ENCODE measurements around the gene GRK4. TPM values are rescaled to one million over a fixed set of nuclear protein-coding genes. Genes with fewer than 3 reads are reported as not detected.

The GRK4 gene
- polyA plus RNA-seq, 1 experiment: 3.7 TPM

- no peaks in the 10 kb centered on the region for H3K27me3 ChIP-seq (ENCODE audit: control insufficient read depth, insufficient read depth, low read length)
- no peak for DNase-seq (ENCODE audit: low read depth, low spot score)
- ChIA-PET CTCF (interaction anchor here (0.7 kb wide), 1 partner anchor 27 kb away, joined by 3 read pairs; no protein-coding TSS in a partner anchor), POLR2A (no interaction called here)
- TF ChIP-seq CTCF (IDR thresholded peaks at IDR 0.05; ENCODE audit: low read depth, low read length): no peak
- H3K27ac ChIP-seq (ENCODE audit: low read depth, low read length): no peak overlapping the region
- H3K4me3 ChIP-seq (ENCODE audit: low read depth, low read length): no peak overlapping the region
- H3K9me3 ChIP-seq (ENCODE audit: control insufficient read depth, insufficient read depth, low read length): no peaks in the 10 kb centered on the region; the same call in 1 of the 2 replicates
Observed at GRCh38 chr4:3079694-3080123, 116.3 kb downstream of the GRK4 start.

DNA sequence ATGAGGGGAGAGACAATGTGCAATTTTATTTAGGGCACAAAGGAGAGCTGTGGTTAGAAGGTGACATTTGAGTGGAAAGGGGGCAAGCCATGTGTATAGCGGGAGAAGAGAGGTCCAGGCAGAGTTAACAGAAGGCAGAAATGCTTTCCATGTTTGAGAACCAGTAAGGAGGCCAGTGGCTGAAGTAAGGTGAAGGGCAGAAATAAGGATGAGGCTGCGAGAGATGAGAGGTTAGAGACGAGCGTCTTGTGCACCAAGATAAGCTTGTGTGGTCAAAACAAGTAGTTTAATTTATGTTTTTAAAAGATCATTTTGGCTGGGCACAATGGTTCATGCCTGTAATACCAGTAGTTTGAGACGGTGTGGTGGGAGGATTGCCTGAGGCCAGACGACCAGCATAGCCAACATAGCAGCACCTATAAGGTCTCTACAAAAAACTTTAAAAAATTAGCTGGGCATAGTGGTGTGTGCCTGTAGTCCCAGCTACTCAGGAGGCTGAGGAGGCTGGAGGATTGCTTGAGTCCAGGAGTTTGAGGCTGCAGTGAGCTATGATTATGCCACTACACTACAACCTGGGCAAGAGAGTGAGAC, 119.6 kb downstream of the GRK4 start:
- H3K4me3 ChIP-seq (ENCODE audit: low read depth, low read length): no peak overlapping the region
- POLR2A ChIA-PET: no interaction called here
- no peaks in the 10 kb centered on the region for H3K27me3 ChIP-seq (ENCODE audit: control insufficient read depth, insufficient read depth, low read length)
- no peak for DNase-seq (ENCODE audit: low read depth, low spot score)
- H3K27ac ChIP-seq (ENCODE audit: low read depth, low read length): no peak overlapping the region
- CTCF ChIA-PET: no interaction called here
- no peak for TF ChIP-seq CTCF (IDR thresholded peaks at IDR 0.05; ENCODE audit: low read depth, low read length)
- no peaks in the 10 kb centered on the region for H3K9me3 ChIP-seq (ENCODE audit: control insufficient read depth, insufficient read depth, low read length)

DNA sequence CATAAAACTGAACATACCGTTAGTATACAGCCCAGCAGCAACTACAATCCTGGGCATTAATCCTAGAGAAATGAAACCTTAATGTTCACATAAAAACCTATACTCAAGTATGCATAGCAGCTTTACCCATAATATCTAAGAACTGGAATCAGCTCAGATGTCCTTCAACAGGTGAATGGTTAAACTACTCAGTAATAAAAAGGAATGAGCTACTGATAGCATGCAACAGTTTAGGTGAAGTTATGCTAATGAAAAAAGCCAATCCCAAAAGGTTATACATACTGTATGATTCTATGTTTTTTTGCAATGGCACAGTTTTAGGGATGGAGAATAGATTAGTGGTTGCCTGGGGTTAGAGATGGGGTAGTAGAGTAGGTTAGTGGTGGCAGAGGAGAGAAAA, 120.4 kb downstream of the GRK4 start:
- DNase-seq (ENCODE audit: low read depth, low spot score): no peak
- Histone ChIP-seq H3K27ac (ENCODE audit: low read depth, low read length) (no peak overlapping the region), H3K4me3 (ENCODE audit: low read depth, low read length) (no peak overlapping the region), H3K27me3 (ENCODE audit: control insufficient read depth, insufficient read depth, low read length) (no peaks in the 10 kb centered on the region), H3K9me3 (ENCODE audit: control insufficient read depth, insufficient read depth, low read length) (no peaks in the 10 kb centered on the region)
- no peak for TF ChIP-seq CTCF (IDR thresholded peaks at IDR 0.05; ENCODE audit: low read depth, low read length)
- POLR2A ChIA-PET: no interaction called here
- CTCF ChIA-PET: no interaction called here

DNA sequence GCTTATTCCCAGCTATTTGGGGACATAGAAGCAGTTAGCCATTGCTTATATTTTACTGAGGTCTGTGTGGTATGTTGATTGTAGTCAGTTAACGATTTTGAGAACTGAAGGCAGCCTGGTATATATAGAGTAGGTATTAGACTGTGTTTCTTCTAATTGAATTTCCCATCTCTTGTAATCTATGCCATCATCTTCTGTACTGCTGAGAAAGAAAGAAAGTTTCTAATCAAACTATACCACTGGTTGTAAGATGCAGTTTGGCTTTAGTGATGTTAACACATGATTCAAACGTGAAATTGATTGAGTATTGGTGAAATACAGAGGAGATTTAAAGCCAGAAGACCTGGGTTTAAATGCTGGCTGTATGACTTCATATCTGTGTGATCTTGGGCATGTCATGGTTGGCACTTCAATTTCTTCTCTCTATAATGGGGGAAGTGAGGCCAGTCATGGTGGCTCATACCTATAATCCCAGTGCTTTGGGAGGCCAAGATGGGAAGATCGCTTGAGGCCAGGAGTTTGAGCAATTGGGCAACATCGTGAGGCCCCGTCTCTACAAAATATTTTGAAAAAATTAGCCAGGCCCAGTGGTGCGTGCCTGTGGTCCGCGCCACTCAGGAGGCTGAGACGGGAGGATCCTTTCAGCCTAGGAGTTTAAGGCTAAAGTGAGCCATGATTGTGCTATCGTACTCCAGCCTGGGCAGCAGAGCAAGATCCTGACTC, 122.7 kb downstream of the GRK4 start:
- H3K27ac ChIP-seq (ENCODE audit: low read depth, low read length): no peak overlapping the region
- H3K9me3 ChIP-seq (ENCODE audit: control insufficient read depth, insufficient read depth, low read length): no peaks in the 10 kb centered on the region
- CTCF ChIA-PET: no interaction called here
- TF ChIP-seq CTCF (IDR thresholded peaks at IDR 0.05; ENCODE audit: low read depth, low read length): no peak
- no peak for DNase-seq (ENCODE audit: low read depth, low spot score)
- POLR2A ChIA-PET: no interaction called here
- H3K4me3 ChIP-seq (ENCODE audit: low read depth, low read length): no peak overlapping the region
- no peaks in the 10 kb centered on the region for H3K27me3 ChIP-seq (ENCODE audit: control insufficient read depth, insufficient read depth, low read length)

DNA sequence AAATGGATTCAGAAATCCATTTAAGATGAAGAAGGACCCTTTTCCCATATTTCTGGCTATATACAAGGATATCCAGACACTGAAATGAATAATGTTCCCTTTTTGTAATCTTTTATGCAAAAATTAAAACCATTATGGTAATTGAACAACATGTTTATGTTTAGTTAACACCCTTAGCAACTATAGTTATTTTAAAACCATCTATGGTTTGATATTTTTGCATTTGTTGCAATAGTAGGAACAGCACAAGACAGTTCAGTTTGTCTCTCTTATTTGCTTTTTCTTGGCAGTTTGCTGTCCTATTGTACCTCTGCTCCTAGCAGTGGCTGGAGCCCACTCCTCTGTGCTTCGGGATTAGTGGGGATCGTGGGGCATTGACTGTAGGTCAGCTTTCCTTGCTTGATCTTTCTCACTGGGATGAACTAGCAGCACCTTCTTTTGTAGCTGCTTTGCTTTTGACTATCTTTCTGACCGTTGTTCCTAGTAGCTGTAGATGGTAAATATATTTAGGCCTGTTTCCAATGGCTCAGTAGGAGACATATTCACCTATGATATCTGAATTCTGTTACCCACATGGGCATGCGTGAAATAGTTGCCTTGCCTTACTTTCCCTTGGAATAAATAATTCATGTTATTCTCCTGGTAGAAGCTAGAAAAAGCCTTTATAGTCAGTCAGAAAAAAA, 123.9 kb downstream of the GRK4 start:
- Histone ChIP-seq H3K9me3 (ENCODE audit: control insufficient read depth, insufficient read depth, low read length) (no peaks in the 10 kb centered on the region), H3K27ac (ENCODE audit: low read depth, low read length) (no peak overlapping the region), H3K27me3 (ENCODE audit: control insufficient read depth, insufficient read depth, low read length) (no peaks in the 10 kb centered on the region), H3K4me3 (ENCODE audit: low read depth, low read length) (no peak overlapping the region)
- CTCF ChIA-PET: interaction anchor here (0.6 to 1.3 kb wide), 2 partner anchors 20 to 62 kb away, joined by 3 to 6 read pairs; no protein-coding TSS in a partner anchor
- no peak for DNase-seq (ENCODE audit: low read depth, low spot score)
- no peak for TF ChIP-seq CTCF (IDR thresholded peaks at IDR 0.05; ENCODE audit: low read depth, low read length)
- POLR2A ChIA-PET: no interaction called here

All from AG04450 (cell line).